ENCODE data around the gene DUS2.
"Not testable (repeated sequence)": the region's sequence is repeated elsewhere in the genome, so short reads cannot be mapped to it uniquely, and the experiment has no call there.

- TF ChIP-seq USF2 (IDR thresholded peaks at IDR 0.05; ENCODE audit: low read length); RAD21 (IDR thresholded peaks at IDR 0.05 in 1 of 2, conservative IDR thresholded peaks at IDR 0.05 in 1 of 2; ENCODE audit: low read depth in 2 of 2, low read length in 2 of 2); SIN3A (conservative IDR thresholded peaks at IDR 0.05 in 1 of 2, IDR thresholded peaks at IDR 0.05 in 1 of 2; ENCODE audit: low read depth in 1 of 2, low read length in 2 of 2); SUZ12 (IDR thresholded peaks at IDR 0.05; ENCODE audit: low read length); CTCF (IDR thresholded peaks at IDR 0.05; ENCODE audit: control extremely low read depth in 1 of 3, insufficient read depth in 1 of 3, low read depth in 1 of 3, low read length in 3 of 3); JUND (IDR thresholded peaks at IDR 0.05; ENCODE audit: low read length); SP1 (IDR thresholded peaks at IDR 0.05; ENCODE audit: low read depth, low read length); POLR2A (IDR thresholded peaks at IDR 0.05; ENCODE audit: control extremely low read depth in 1 of 2, low read depth in 2 of 2, low read length in 2 of 2); YY1 (IDR thresholded peaks at IDR 0.05; ENCODE audit: low read depth, low read length); CHD2 (IDR thresholded peaks at IDR 0.05; ENCODE audit: low read length); ASH2L (IDR thresholded peaks at IDR 0.05; ENCODE audit: low read length); POLR2AphosphoS5 (IDR thresholded peaks at IDR 0.05; ENCODE audit: low read depth, low read length); SP4 (IDR thresholded peaks at IDR 0.05; ENCODE audit: low read length); BCL11A (IDR thresholded peaks at IDR 0.05; ENCODE audit: low read depth in 2 of 2, low read length in 2 of 2): not testable (repeated sequence)
Observed at GRCh38 chr16:67998231-67998778, 24.8 kb upstream of the DUS2 start.

Data from H1 (cell line).